Measurements from ENCODE around the gene LRRC66. TPM values are rescaled to one million over a fixed set of nuclear protein-coding genes. Genes with fewer than 3 reads are reported as not detected.

LRRC66 gene
- polyA plus RNA-seq, 1 experiment, result 0.22 TPM

GRCh38 chr4:52049266-52049665 lies 29.1 kb upstream of the LRRC66 start:
- Histone ChIP-seq H3K4me3 (ENCODE audit: low read depth, low read length) (no peak overlapping the region), H3K27ac (ENCODE audit: low read depth, low read length) (no peak overlapping the region), H3K9me3 (ENCODE audit: control insufficient read depth, insufficient read depth, low read length) (peaks cover 3% of the 10 kb centered on the region; the same call in 1 of the 2 replicates), H3K27me3 (ENCODE audit: control insufficient read depth, insufficient read depth, low read length) (peaks cover 6% of the 10 kb centered on the region)
- ChIA-PET CTCF (no interaction called here), POLR2A (no interaction called here)
- no peak for DNase-seq (ENCODE audit: low read depth, low spot score)
- TF ChIP-seq CTCF (IDR thresholded peaks at IDR 0.05; ENCODE audit: low read depth, low read length), result no peak

GRCh38 chr4:52045028-52045427 lies 24.9 kb upstream of the LRRC66 start:
- Histone ChIP-seq H3K27ac (ENCODE audit: low read depth, low read length) (no peak overlapping the region), H3K27me3 (ENCODE audit: control insufficient read depth, insufficient read depth, low read length) (peaks cover 11% of the 10 kb centered on the region), H3K4me3 (ENCODE audit: low read depth, low read length) (no peak overlapping the region), H3K9me3 (ENCODE audit: control insufficient read depth, insufficient read depth, low read length) (no peaks in the 10 kb centered on the region)
- CTCF ChIA-PET, result no interaction called here
- TF ChIP-seq CTCF (IDR thresholded peaks at IDR 0.05; ENCODE audit: low read depth, low read length), result no peak
- no peak for DNase-seq (ENCODE audit: low read depth, low spot score)
- POLR2A ChIA-PET, result no interaction called here

- Histone ChIP-seq H3K4me3 (ENCODE audit: low read depth, low read length) (peak within 1 kb of the TSS; percentile 82), H3K27ac (ENCODE audit: low read depth, low read length) (no peak within 1 kb of the TSS), H3K27me3 (ENCODE audit: control insufficient read depth, insufficient read depth, low read length) (peaks cover 5% of the 10 kb centered on the region), H3K9me3 (ENCODE audit: control insufficient read depth, insufficient read depth, low read length) (no peaks in the 10 kb centered on the region)
- DNase-seq (ENCODE audit: low read depth, low spot score), result no peak
- ChIA-PET POLR2A (interaction anchor here (0.7 to 1.6 kb wide), 4 partner anchors 13 to 195 kb away, joined by 3 to 9 read pairs (median 4); partner anchors contain the start of genes DCUN1D4 and SPATA18), CTCF (interaction anchor here (0.6 to 1.1 kb wide), 3 partner anchors 70 to 207 kb away, joined by 3 to 4 read pairs (median 3); no protein-coding TSS in a partner anchor)
- TF ChIP-seq CTCF (IDR thresholded peaks at IDR 0.05; ENCODE audit: low read depth, low read length), result no peak
These were observed 18.1 kb upstream of the LRRC66 start, which contains the start of gene SGCB for GRCh38 chr4:52038103-52038912. TSS of gene SGCB (minus strand) at chr4:52038299. CDS start at chr4:52038259, 40 bp downstream.

- CTCF ChIA-PET, result interaction anchor here (0.6 to 1.1 kb wide), 3 partner anchors 12 to 142 kb away, joined by 3 to 4 read pairs (median 3); no protein-coding TSS in a partner anchor
- no peak for DNase-seq (ENCODE audit: low read depth, low spot score)
- no peak overlapping the region for H3K27ac ChIP-seq (ENCODE audit: low read depth, low read length)
- H3K9me3 ChIP-seq (ENCODE audit: control insufficient read depth, insufficient read depth, low read length), result no peaks in the 10 kb centered on the region
- peaks cover 5% of the 10 kb centered on the region for H3K27me3 ChIP-seq (ENCODE audit: control insufficient read depth, insufficient read depth, low read length)
- peak overlapping the region; percentile 82 for H3K4me3 ChIP-seq (ENCODE audit: low read depth, low read length)
- POLR2A ChIA-PET, result interaction anchor here (0.7 to 1.6 kb wide), 4 partner anchors 14 to 195 kb away, joined by 3 to 9 read pairs (median 4); partner anchors contain the start of genes DCUN1D4 and SPATA18
- no peak for TF ChIP-seq CTCF (IDR thresholded peaks at IDR 0.05; ENCODE audit: low read depth, low read length)
These were observed 17.5 kb upstream of the LRRC66 start for GRCh38 chr4:52037689-52038102.

Measured in AG04450 (cell line).